Transverse colon (tissue), 4 donors: Measurements from ENCODE around the gene NUP214. TPM values are rescaled to one million over a fixed set of nuclear protein-coding genes. Genes with fewer than 3 reads are reported as not detected.
A peak's percentile ranks its signal among the peaks of the same experiment; 100 is the strongest.

ENCODE experiments used
- DNase-seq: peaks from one replicate; pipeline ENCODE4 v3.0.0-alpha.2; 2019
- H3K27ac ChIP-seq, 4 donors: fragments of 200-600 bp; sonication (generic); 2 replicates each; pipeline ENCODE4 v1.5.1; 2016 to 2018; ENCODE audit warnings: inconsistent platforms in 4 of 4
- H3K27me3 ChIP-seq: fragments of 200-600 bp; sonication (generic); 2 replicates; pipeline ENCODE4 v1.5.1; 2017; ENCODE audit warnings: inconsistent platforms
- H3K36me3 ChIP-seq, 4 donors: fragments of 200-600 bp; sonication (generic); 2 replicates each; pipeline ENCODE4 v1.5.1; 2017 to 2019; ENCODE audit warnings: inconsistent platforms in 4 of 4
- H3K4me1 ChIP-seq, 4 donors: fragments of 200-600 bp; sonication (generic); 2 replicates each; pipeline ENCODE4 v1.5.1; 2017 to 2020; ENCODE audit warnings: inconsistent platforms in 4 of 4
- H3K4me3 ChIP-seq, 4 donors: fragments of 200-600 bp; sonication (generic); 1 replicate in 1 of 4; 2 replicates in 3 of 4; pipeline versions ENCODE4 v1.5.1 to v1.6.1; 2017 to 2019; ENCODE audit warnings: inconsistent platforms in 4 of 4
- H3K9me3 ChIP-seq, 2 donors: fragments of 200-600 bp; sonication (generic); 2 replicates each; pipeline ENCODE4 v1.5.1; 2017 to 2019; ENCODE audit warnings: inconsistent platforms in 2 of 2
- CTCF ChIP-seq, 5 experiments: fragments of 200-600 bp in 3 of 5; fragments of 450-650 bp in 2 of 5; sonication (generic) in 3 of 5; IDR thresholded peaks; 1 replicate in 2 of 5; 2 replicates in 3 of 5; pipeline ENCODE4 v1.5.1; 2016 to 2017; ENCODE audit warnings: antibody characterized with exemption in 5 of 5, inconsistent platforms in 3 of 5, mild to moderate bottlenecking in 2 of 5, moderate library complexity in 1 of 5
- EP300 ChIP-seq: sonication (generic); formaldehyde crosslinking; IDR thresholded peaks from one replicate; pipeline ENCODE4 v1.6.1; 2017; ENCODE audit warnings: antibody characterized with exemption, low read depth
- POLR2A ChIP-seq: fragments of 450-650 bp; IDR thresholded peaks from one replicate; pipeline ENCODE4 v1.6.1; 2016; ENCODE audit warnings: antibody characterized with exemption, mild to moderate bottlenecking, moderate library complexity
- POLR2AphosphoS5 ChIP-seq, 3 donors: sonication (generic); formaldehyde crosslinking; IDR thresholded peaks; one replicate each; pipeline ENCODE4 v1.6.1; 2016; ENCODE audit warnings: antibody characterized with exemption in 3 of 3
- WGBS, 2 donors: methylation state at CpG; one replicate each; pipeline ENCODE4 v1.1.5; 2018; ENCODE audit warnings: low coverage in 1 of 2; 5-methylcytosine and 5-hydroxymethylcytosine counted together
- in situ Hi-C, 4 donors: fragments of 200-750 bp; cut with MboI; loops; one replicate each; pipeline versions ENCODE4 v1.15.0 to v1.15.1; 2017; ENCODE audit warnings: low sequenced_read_pairs in 3 of 4, low pct_ligation_motif_present in 1 of 4, low pct_unique_long_range_greater_than_20kb in 1 of 4
- intact Hi-C: fragments of 100-400 bp; cut with DNase I; formaldehyde crosslinking; loops from one replicate; pipeline ENCODE4 v1.15.1; 2023; ENCODE audit warnings: low total_unique reads
- total RNA-seq, 4 donors: library from RNA; depleted of rRNA; stranded (reverse); fragments of >200 nt; gene quantifications; one replicate each; pipeline ENCODE4 v1.1.0, GENCODE V29; 2016

NUP214 gene
- total RNA-seq, 4 donors from 2014 or later = 48.3 to 152 (median 85.9) TPM

DNA sequence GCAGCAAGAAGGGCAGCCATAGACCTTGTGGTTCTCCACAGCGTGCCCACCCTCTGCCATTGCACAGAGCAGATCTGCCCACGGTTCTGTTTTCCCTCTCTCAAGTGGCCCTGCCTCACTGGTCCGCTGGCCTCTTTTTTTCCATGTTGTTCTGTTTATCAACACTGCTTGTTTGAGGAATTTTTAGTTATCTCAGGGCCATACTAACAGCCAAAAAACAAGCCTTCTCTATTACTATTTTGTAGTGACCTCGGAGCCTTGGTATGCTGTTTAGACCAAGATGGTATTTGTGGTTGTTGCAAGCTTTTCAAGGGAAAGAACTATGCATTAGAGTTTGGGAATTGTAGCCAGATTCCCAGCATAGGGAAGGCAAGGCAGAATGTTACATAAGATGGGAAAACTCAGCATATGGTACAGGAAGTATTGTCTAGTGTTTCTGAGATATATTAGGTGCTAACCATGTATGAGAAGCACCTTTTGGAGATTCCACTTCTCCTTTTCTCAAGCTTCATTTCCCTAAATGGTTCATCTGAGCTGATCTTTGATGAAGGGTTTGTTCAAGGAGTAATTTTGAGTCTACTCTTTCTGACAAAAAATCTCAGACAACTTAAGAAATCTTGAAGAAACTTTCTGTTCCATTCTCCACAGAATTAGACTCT lies 54.3 kb downstream of the NUP214 start:
- in situ Hi-C loops = loop anchor here (5.0 to 10.0 kb wide), 2 partner anchors 155 to 158 kb away; no protein-coding TSS in a partner anchor
- peaks cover 0 to 43% (median 14%) of the 10 kb centered on the region in 4 donors for H3K36me3 ChIP-seq

DNA sequence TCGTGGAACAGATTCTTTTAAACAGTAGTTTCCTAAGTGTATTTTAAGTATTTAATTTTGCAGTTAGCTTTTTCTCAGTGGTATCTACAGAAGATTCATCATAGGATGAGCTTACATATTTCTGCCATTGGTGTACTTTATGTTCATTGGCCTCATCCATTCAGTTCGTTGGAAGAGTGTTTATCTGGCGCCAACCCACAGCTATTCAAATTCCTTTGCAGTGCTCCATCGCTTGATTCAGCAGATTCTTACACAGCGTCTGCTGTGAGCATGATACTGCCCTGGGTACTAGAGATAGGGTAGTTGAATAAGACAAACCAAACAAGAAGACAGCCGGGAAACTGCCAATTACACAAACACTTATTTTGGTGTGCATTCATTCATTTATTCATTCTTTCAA lies 55.1 kb downstream of the NUP214 start:
- in situ Hi-C loops = loop anchor here in 2 of 4 donors (10.0 kb wide), 1 partner anchor 154 kb away; no protein-coding TSS in a partner anchor
- DNase-seq = no peak
- 70 to 71% methylated on average over 6 of the region's 6 CpGs for WGBS, 2 donors
- H3K9me3 ChIP-seq = no peaks in the 10 kb centered on the region
- peak overlapping the region; percentile 2 to 18 (median 11) for H3K27ac ChIP-seq
- no peaks in the 10 kb centered on the region for H3K27me3 ChIP-seq
- intact Hi-C loops = no loop called here
- TF ChIP-seq POLR2AphosphoS5 (IDR thresholded peaks at IDR 0.05) = no peak
- no peak for TF ChIP-seq EP300
- no peak for TF ChIP-seq POLR2A
- no peak for TF ChIP-seq CTCF (IDR thresholded peaks at IDR 0.05)
- H3K4me3 ChIP-seq = no peak overlapping the region
- peaks cover 0 to 4% (median 0%) of the 10 kb centered on the region in 4 donors for H3K4me1 ChIP-seq
- peaks cover 0 to 35% (median 11%) of the 10 kb centered on the region in 4 donors for H3K36me3 ChIP-seq

More for the DNA sequence above, 54.3 kb downstream of the NUP214 start:
- Histone ChIP-seq H3K4me3 (no peak overlapping the region), H3K9me3 (no peaks in the 10 kb centered on the region), H3K27ac (peak overlapping the region; percentile 7 to 41 (median 28)), H3K27me3 (no peaks in the 10 kb centered on the region), H3K4me1 (peaks cover 0 to 4% (median 0%) of the 10 kb centered on the region in 4 donors)
- intact Hi-C loops = loop anchor here (5.0 kb wide), 1 partner anchor 158 kb away; no protein-coding TSS in a partner anchor
- no peak for DNase-seq
- whole genome bisulfite sequencing, 2 donors = 74% methylated on average over 4 of the region's 4 CpGs; no CpG with 5 or more reads in 1 of the 2 donors
- no peak for TF ChIP-seq POLR2A

DNA sequence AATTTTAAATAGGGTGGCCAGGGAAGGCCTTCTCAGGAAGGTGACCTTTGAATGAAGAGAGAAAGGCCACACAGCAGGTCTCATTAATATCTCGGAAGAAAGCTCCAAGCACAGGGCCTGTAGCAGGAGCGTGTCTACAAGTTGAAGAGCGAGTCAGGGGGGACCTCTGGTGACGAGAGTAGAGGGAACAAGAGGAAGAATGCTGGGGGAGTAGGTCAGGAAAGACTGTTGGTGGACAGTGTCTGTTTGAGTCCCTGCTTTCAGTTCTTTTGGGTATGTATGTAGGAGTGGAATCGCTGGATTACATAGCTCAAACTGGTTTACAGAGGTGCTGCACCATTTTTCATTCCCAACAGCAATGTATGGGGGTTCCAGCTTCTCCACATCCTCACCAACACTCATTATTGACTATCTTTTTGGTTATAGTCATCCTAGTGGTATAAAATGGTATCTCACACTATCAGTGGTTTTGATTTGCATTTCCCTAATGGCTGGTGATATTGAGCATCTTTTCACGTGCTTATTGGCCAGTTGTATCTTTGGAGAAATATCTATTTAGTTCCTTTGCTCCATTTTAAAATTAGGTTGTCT lies 55.8 kb downstream of the NUP214 start:
- no peak overlapping the region for H3K4me3 ChIP-seq
- H3K27ac ChIP-seq = no peak overlapping the region
- H3K9me3 ChIP-seq = no peaks in the 10 kb centered on the region
- WGBS, 2 donors = 88 to 93% methylated on average over 4 to 6 of the region's 6 CpGs
- TF ChIP-seq CTCF (IDR thresholded peaks at IDR 0.05) (peak in 1 of 5 experiments; percentile 26), EP300 (no peak), POLR2AphosphoS5 (IDR thresholded peaks at IDR 0.05) (no peak)
- intact Hi-C loops (no loop called here), in situ Hi-C loops (loop anchor here in 2 of 4 donors (10.0 kb wide), 1 partner anchor 154 kb away; no protein-coding TSS in a partner anchor)
- peaks cover 0 to 4% (median 0%) of the 10 kb centered on the region in 4 donors for H3K4me1 ChIP-seq
- H3K36me3 ChIP-seq = peaks cover 0 to 29% (median 10%) of the 10 kb centered on the region in 4 donors
- DNase-seq = no peak
- no peaks in the 10 kb centered on the region for H3K27me3 ChIP-seq

DNA sequence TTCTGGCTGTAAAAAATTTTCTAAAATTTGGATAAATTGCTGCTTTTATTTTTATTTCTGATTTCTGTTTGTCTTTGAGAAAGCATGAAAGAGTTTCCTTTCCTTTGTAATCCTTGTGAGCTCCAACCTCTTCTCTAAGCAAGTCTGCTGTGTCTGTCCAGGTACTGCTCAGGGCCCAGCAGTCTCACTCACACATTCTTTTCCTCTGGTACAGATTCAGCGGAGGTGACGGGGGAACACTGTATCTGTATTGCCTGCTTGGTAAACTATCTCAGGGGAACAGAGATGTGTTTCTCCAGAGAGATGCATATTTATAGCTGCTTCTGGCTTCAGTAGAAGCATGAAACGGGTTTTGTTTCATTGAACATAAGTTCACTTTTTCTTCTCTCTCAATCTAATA lies 60.5 kb downstream of the NUP214 start:
- Histone ChIP-seq H3K27ac (no peak overlapping the region), H3K36me3 (peaks cover 0 to 46% (median 22%) of the 10 kb centered on the region in 4 donors), H3K27me3 (no peaks in the 10 kb centered on the region), H3K4me1 (no peaks in the 10 kb centered on the region), H3K4me3 (no peak overlapping the region), H3K9me3 (no peaks in the 10 kb centered on the region)
- DNase-seq = no peak
- no peak for TF ChIP-seq EP300
- no peak for TF ChIP-seq POLR2AphosphoS5 (IDR thresholded peaks at IDR 0.05)
- TF ChIP-seq POLR2A = no peak
- no peak for TF ChIP-seq CTCF (IDR thresholded peaks at IDR 0.05)
- WGBS, 2 donors = 92 to 93% methylated on average over 3 of the region's 3 CpGs
- intact Hi-C loops (no loop called here), in situ Hi-C loops (loop anchor here in 2 of 4 donors (10.0 kb wide), 1 partner anchor 149 kb away; no protein-coding TSS in a partner anchor)
